ENCODE measurements around the gene ASIC3. TPM values are rescaled to one million over a fixed set of nuclear protein-coding genes. Genes with fewer than 3 reads are reported as not detected.

The ASIC3 gene
- total RNA-seq, result 1 to 10 TPM in 1 of 2 donors, under 1 TPM in 1; 0.37 to 3.9 TPM
- polyA plus RNA-seq, result 1 to 10 TPM; 1.6 to 3.2 TPM
- long read RNA-seq, donor 1, result 0 reads
- long read RNA-seq, donor 2, result 0 reads
- long read RNA-seq, donor 3, result 0 reads
- long read RNA-seq, donor 4, result 0 reads
- long read RNA-seq, donor 5, result 0 reads

DNA sequence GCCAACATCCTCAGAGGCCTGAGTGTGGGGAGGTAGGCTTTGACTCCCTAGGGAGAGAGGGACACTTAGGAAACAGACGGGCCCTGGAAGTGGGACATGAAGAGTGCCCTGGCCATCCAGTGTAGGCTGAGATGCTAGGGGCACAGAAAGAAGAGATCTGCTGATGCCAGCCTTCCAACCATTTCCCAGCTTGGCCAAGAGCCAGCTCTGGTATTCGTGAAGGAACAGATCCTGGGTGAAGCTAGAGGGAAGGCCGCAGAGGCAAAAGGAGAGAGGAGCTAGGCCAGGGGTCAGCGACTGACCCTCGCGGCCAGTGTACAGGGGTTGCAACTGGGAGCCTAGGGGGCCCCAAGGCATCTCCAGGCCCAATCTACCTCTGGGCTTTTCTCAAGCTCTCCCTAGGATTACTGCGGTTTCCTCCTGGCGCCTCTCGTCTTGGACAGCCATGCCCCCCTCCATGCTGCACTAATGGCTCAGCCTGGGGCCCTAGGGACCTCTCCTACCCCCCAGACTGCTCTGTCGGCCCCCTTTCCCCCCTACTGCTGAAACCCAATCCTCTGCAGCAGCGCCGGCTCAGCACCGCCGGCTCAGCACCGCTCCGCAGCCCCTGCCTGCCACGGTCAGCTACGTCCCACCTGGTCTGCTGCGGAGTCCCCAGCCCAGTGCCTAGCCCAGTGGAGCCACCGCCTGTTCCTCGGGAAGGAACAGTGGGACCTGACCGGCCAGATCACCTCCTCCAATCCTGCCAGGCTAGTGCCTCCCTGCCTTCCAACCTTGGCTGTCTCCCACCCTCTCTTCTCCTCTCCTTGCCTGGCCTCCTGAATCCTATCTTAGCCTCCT, at the start of gene ASIC3:
Gene ASIC3, plus strand, starts transcription at position 556 of the 840 bp plus-strand sequence. CDS start 355 bp downstream, outside the sequence.
- Histone ChIP-seq H3K4me3 (no peak within 1 kb of the TSS), H3K36me3 (ENCODE audit: control insufficient read depth in 4 of 4, insufficient read depth in 4 of 4, low read length in 4 of 4) (peaks cover 0 to 9% (median 1%) of the 10 kb centered on the region in 4 donors), H3K9me3 (ENCODE audit: control insufficient read depth in 4 of 4, insufficient read depth in 3 of 4, low read length in 3 of 4) (peaks cover 0 to 2% (median 0%) of the 10 kb centered on the region in 4 donors), H3K9ac (ENCODE audit: insufficient read depth in 1 of 2, low read length in 2 of 2) (no peak within 1 kb of the TSS), H3K27ac (ENCODE audit: low read depth in 1 of 2, low read length in 1 of 2) (no peak within 1 kb of the TSS), H3K27me3 (ENCODE audit: control insufficient read depth in 3 of 3, insufficient read depth in 3 of 3, low read length in 2 of 3) (peaks cover 0 to 5% (median 0%) of the 10 kb centered on the region in 3 donors), H3K4me1 (ENCODE audit: control insufficient read depth in 5 of 5, insufficient read depth in 5 of 5, low read length in 5 of 5) (peaks cover 0 to 26% (median 5%) of the 10 kb centered on the region in 5 donors)
- DNase-seq (no peak), ATAC-seq (ENCODE audit: insufficient read depth, low FRiP score) (no peak)
- WGBS, 2 donors, result 81 to 85% methylated on average over 22 of the region's 22 CpGs
- TF ChIP-seq CTCF (IDR thresholded peaks at IDR 0.05; ENCODE audit: control extremely low read depth, extremely low read depth), result no peak

- H3K27me3 ChIP-seq (ENCODE audit: control insufficient read depth in 3 of 3, insufficient read depth in 3 of 3, low read length in 2 of 3), result no peaks in the 10 kb centered on the region
- no peak overlapping the region for H3K4me3 ChIP-seq
- DNase-seq (no peak), ATAC-seq (ENCODE audit: insufficient read depth, low FRiP score) (no peak)
- WGBS, 2 donors, result 94 to 96% methylated on average over 12 of the region's 12 CpGs
- H3K27ac ChIP-seq (ENCODE audit: low read depth in 1 of 2, low read length in 1 of 2), result no peak overlapping the region
- peaks cover 0 to 6% (median 0%) of the 10 kb centered on the region in 4 donors for H3K36me3 ChIP-seq (ENCODE audit: control insufficient read depth in 4 of 4, insufficient read depth in 4 of 4, low read length in 4 of 4)
- peaks cover 0 to 25% (median 7%) of the 10 kb centered on the region in 5 donors for H3K4me1 ChIP-seq (ENCODE audit: control insufficient read depth in 5 of 5, insufficient read depth in 5 of 5, low read length in 5 of 5)
- no peaks in the 10 kb centered on the region for H3K9me3 ChIP-seq (ENCODE audit: control insufficient read depth in 4 of 4, insufficient read depth in 3 of 4, low read length in 3 of 4)
- TF ChIP-seq CTCF (IDR thresholded peaks at IDR 0.05; ENCODE audit: control extremely low read depth, extremely low read depth), result no peak
- no peak overlapping the region for H3K9ac ChIP-seq (ENCODE audit: insufficient read depth in 1 of 2, low read length in 2 of 2)
Observed at GRCh38 chr7:150999001-150999400, 49.3 kb upstream of the ASIC3 start.

DNA sequence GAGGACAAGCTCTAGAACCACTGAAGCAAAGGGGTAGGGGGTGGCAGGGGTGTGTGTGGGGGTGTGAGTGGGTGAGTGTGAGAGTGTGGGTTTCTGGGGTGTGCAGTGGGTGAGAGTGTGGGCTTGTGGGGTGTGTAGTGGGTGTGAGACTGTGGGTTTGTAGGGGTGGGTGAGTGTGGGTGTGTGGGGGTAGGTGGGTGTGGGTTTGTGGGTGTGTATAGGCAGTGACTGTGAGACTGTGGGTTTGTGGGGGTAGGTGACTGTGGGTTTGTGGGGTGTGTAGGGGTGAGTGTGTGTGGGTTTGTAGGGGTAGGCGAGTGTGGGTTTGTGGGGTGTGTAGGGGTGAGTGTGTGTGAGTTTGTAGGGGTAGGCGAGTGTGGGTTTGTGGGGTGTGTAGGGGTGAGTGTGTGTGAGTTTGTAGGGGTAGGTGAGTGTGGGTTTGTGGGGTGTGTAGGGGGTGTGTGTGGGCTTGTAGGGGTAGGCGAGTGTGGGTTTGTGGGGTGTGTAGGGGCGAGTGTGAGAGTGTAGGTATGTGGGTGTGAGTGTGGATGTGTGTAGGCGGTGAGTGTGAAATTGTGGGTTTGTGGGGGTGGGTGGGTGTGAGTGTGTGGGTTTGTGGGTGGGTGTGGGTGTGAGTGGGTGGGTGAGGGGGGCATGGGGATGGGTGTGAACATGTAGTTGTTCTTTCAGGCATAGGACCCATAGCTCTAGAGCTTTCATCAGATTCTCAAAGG, 48.7 kb upstream of the ASIC3 start:
- no peak for TF ChIP-seq CTCF (IDR thresholded peaks at IDR 0.05; ENCODE audit: control extremely low read depth, extremely low read depth)

More for the DNA sequence above, 48.7 kb upstream of the ASIC3 start:
- Histone ChIP-seq H3K4me3 (no peak overlapping the region), H3K27me3 (ENCODE audit: control insufficient read depth in 3 of 3, insufficient read depth in 3 of 3, low read length in 2 of 3) (no peaks in the 10 kb centered on the region), H3K9me3 (ENCODE audit: control insufficient read depth in 4 of 4, insufficient read depth in 3 of 4, low read length in 3 of 4) (no peaks in the 10 kb centered on the region), H3K9ac (ENCODE audit: insufficient read depth in 1 of 2, low read length in 2 of 2) (no peak overlapping the region), H3K4me1 (ENCODE audit: control insufficient read depth in 5 of 5, insufficient read depth in 5 of 5, low read length in 5 of 5) (peaks cover 0 to 19% (median 5%) of the 10 kb centered on the region in 5 donors), H3K27ac (ENCODE audit: low read depth in 1 of 2, low read length in 1 of 2) (no peak overlapping the region), H3K36me3 (ENCODE audit: control insufficient read depth in 4 of 4, insufficient read depth in 4 of 4, low read length in 4 of 4) (peaks cover 0 to 6% (median 0%) of the 10 kb centered on the region in 4 donors)
- DNase-seq, result no peak
- 88 to 91% methylated on average over 5 of the region's 5 CpGs for WGBS, 2 donors
- ATAC-seq (ENCODE audit: insufficient read depth, low FRiP score), result no peak

All from lung (tissue), 16 donors.